Endothelial cell of umbilical vein (primary cell): ENCODE measurements around the gene KLHL11.

Experiments
- EZH2 ChIP-seq: IDR thresholded peaks from 2 replicates; pipeline ENCODE4 v1.6.1; 2012; ENCODE audit warnings: borderline replicate concordance, low read depth, mild to moderate bottlenecking, moderate library complexity, low read length, inconsistent platforms; ENCODE audit not compliant: severe bottlenecking
- MYC ChIP-seq: IDR thresholded peaks from one replicate; pipeline ENCODE4 v1.6.1; 2011; ENCODE audit warnings: mild to moderate bottlenecking, low read depth, low read length
- POLR2AphosphoS5 ChIP-seq: IDR thresholded peaks from 2 replicates; pipeline ENCODE4 v1.6.1; 2012; ENCODE audit warnings: low read depth, mild to moderate bottlenecking, control low read depth, low read length, moderate library complexity; ENCODE audit not compliant: insufficient read depth
- TF ChIP-seq, protein P1 (sequence below), 2 donors: IDR thresholded peaks; 1 replicate in 1 of 2; 2 replicates in 1 of 2; pipeline ENCODE4 v1.5.1; 2011; ENCODE audit warnings: low read length in 2 of 2, mild to moderate bottlenecking in 2 of 2, moderate library complexity in 2 of 2, control low read depth in 1 of 2, inconsistent platforms in 1 of 2, low read depth in 1 of 2; ENCODE audit not compliant: insufficient read depth in 1 of 2; ENCODE audit errors: extremely low read depth in 1 of 2

DNA sequence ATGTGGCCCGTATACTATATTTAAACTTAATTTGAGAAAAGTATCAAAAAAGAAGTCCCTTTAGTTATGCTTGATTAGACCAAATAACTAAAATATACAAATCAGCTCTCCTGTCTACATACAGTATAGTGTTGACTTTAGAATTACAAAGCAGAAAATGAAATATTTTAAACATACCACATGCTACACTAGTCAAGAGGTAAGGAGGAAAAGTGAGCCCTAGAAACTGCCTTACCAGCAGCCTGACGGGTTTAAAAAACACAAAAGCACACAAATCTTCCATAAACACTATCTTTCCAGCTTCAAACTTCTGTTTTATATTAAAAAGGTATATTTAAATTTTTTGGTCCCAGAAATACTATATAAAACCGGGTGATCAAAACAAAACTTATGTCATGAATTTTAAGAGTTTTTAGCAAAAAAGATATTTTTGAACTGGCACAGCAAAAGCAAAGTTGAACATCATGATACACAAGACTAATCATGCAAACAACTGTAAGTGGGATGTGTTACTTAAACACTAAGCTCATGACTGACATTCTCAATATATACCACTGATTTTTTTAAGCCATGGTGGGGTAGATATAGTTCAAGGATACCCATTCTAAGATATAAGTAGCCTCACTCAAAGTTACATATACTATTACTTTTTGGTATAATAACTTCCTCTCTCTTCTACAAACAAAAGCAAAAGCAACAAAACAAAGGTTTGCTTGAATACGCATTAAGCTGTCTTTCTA is 15.8 kb downstream of the KLHL11 start:
- TF ChIP-seq, protein P1, sequence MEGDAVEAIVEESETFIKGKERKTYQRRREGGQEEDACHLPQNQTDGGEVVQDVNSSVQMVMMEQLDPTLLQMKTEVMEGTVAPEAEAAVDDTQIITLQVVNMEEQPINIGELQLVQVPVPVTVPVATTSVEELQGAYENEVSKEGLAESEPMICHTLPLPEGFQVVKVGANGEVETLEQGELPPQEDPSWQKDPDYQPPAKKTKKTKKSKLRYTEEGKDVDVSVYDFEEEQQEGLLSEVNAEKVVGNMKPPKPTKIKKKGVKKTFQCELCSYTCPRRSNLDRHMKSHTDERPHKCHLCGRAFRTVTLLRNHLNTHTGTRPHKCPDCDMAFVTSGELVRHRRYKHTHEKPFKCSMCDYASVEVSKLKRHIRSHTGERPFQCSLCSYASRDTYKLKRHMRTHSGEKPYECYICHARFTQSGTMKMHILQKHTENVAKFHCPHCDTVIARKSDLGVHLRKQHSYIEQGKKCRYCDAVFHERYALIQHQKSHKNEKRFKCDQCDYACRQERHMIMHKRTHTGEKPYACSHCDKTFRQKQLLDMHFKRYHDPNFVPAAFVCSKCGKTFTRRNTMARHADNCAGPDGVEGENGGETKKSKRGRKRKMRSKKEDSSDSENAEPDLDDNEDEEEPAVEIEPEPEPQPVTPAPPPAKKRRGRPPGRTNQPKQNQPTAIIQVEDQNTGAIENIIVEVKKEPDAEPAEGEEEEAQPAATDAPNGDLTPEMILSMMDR (IDR thresholded peaks at IDR 0.05; ENCODE audit: extremely low read depth in 1 of 2, insufficient read depth in 1 of 2, low read depth in 1 of 2, low read length in 2 of 2) = no peak
- TF ChIP-seq EZH2 (no peak), MYC (no peak), POLR2AphosphoS5 (no peak)
